OCI-M1 (cell line): ENCODE results near the gene FAT2.

Experiments
- DNase-seq: peaks from one replicate; lab custom pipeline; 2025; lab: John Stamatoyannopoulos, UW

The FAT2 gene, protein sequence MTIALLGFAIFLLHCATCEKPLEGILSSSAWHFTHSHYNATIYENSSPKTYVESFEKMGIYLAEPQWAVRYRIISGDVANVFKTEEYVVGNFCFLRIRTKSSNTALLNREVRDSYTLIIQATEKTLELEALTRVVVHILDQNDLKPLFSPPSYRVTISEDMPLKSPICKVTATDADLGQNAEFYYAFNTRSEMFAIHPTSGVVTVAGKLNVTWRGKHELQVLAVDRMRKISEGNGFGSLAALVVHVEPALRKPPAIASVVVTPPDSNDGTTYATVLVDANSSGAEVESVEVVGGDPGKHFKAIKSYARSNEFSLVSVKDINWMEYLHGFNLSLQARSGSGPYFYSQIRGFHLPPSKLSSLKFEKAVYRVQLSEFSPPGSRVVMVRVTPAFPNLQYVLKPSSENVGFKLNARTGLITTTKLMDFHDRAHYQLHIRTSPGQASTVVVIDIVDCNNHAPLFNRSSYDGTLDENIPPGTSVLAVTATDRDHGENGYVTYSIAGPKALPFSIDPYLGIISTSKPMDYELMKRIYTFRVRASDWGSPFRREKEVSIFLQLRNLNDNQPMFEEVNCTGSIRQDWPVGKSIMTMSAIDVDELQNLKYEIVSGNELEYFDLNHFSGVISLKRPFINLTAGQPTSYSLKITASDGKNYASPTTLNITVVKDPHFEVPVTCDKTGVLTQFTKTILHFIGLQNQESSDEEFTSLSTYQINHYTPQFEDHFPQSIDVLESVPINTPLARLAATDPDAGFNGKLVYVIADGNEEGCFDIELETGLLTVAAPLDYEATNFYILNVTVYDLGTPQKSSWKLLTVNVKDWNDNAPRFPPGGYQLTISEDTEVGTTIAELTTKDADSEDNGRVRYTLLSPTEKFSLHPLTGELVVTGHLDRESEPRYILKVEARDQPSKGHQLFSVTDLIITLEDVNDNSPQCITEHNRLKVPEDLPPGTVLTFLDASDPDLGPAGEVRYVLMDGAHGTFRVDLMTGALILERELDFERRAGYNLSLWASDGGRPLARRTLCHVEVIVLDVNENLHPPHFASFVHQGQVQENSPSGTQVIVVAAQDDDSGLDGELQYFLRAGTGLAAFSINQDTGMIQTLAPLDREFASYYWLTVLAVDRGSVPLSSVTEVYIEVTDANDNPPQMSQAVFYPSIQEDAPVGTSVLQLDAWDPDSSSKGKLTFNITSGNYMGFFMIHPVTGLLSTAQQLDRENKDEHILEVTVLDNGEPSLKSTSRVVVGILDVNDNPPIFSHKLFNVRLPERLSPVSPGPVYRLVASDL (N-terminal part only)

DNA sequence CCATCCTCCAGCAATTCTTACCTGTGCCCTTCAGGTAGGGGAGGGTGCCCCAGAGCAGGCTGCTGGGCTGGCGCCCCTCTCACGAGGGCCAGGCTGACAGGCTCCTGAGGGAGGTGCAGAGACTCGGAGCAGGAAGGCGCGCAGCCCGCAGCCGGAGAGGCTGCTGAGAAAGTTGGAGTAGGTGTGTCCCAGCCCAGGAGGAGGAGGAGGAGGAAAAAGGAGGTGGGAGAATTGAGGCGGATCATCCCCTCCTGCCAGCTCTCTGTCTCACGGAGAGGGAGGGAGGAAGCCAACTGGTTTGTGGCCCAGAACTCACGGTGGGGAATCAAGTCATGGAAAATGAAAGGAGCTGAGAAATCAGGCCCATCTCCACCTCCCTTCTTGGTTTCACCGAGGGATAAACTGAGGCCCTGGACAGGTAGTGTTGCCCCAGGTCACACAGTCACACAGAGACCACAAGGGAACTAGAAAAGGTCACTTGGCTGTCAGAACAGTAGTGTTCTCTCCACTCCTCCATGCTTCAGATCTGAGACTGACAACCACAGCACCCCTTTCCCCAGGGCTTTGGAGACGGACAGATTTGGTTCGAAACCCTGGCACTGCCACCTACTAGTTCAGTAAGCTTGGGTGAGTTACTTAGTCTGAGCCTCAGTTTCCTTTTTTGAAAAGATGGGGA is at the start of gene FAT2:
Gene FAT2 (minus strand): TSS at position 188 of the 676 bp plus-strand sequence. CDS start 22,400 bp downstream, outside the sequence.
- no peak for DNase-seq

DNA sequence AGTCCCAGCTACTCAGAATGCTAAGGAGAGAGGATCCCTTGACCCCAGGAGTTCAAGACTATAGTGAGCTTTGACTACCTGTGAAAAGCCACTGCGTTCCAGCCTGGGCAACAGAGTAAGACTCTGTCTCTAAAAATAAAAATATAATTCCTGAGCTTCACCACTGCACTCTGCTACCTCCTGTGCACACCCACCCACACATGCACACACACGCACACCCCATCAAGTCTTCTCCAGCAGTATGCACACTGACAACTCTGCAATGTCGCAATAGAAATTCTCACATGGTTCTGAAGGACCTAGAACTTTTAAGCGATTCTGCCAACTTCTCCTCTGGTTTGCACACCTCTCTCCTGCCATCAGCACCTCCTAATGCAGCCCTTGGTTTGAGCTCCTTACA is 47.5 kb upstream of the FAT2 start:
- no peak for DNase-seq

DNA sequence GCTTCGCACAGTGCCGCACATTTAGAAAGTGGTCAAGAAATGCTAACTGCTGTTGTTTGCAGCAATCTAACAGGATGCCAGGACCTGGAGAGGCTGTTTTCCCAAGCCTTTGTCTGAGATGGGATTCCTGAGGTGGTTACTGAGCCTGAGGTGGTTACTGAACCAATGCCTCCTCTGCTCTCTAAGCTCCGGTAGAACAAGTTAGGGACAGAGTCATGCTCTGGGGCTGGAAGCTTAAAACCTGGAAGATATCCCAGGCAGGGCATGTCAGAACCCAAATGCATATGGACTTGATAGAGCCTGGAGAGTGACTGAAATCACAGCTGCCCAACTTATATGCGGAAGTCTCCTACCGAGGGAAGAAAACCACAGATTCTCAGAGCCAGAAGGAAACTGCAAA is 46.5 kb upstream of the FAT2 start:
- no peak for DNase-seq

- no peak for DNase-seq
These were observed 42.8 kb upstream of the FAT2 start for GRCh38 chr5:151633892-151634291.

DNA sequence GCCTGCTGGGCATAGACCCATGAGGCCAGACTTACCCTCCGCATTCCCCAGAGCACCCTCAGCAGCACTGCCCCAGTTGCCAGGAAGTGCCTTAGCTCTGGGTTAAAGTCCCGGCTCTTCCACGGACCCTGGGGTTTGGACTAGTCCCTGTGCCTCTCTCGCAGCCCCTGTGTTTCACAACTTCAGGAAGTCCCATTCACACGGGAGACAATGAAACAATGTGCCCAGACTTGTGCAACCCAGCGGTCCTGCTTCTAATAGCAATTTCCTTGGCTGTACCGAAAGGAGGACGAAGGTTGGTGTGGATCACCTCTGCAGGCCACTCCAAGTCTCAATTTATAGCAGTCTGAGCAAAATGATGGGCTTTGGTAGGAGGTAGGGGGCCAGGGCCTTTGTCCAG is 41.8 kb upstream of the FAT2 start:
- DNase-seq: no peak

DNA sequence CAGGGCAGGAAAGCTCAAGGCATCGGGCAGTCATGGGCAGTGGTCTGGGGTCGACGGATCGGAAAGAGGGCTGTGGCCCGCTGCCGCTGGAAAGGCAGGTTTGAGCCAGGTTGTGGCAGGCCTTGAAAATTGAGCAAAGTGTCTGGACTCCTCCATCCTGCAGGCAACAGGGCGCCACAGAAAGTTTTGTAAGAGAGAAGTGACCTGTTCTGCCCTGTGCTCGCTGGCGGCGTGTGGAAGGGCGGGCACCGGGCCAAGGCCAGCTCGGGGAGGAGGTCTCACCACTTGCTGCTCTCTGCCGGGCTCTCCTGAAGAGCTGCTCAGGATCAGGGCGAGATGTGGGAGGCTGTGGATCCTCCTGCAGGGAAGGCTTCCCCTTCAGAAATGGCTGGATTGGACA is 41.4 kb upstream of the FAT2 start:
- DNase-seq: no peak

DNA sequence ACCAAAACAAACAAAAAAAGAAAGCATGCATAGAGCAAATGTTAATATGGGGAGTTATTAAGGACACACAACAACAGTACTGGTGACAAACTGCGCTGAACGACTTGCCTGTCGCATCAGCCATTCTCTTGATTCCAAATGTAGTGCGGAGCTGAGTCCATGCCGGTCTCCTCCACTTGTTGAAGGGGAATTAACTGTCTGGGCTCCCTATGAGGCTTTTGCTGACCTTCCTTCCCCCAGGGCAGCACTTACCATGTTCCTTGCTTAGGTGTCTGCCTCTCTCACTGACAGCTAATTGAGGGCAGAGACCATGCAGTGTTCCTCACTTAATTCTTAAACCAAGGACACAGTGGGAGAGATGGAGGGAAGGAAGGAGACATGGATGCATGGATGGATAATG is 40.8 kb upstream of the FAT2 start:
- DNase-seq: no peak

GRCh38 chr5:151630088-151630487 is 39.0 kb upstream of the FAT2 start:
- no peak for DNase-seq

- DNase-seq: no peak
These were observed 37.1 kb upstream of the FAT2 start for GRCh38 chr5:151628112-151628823.

DNA sequence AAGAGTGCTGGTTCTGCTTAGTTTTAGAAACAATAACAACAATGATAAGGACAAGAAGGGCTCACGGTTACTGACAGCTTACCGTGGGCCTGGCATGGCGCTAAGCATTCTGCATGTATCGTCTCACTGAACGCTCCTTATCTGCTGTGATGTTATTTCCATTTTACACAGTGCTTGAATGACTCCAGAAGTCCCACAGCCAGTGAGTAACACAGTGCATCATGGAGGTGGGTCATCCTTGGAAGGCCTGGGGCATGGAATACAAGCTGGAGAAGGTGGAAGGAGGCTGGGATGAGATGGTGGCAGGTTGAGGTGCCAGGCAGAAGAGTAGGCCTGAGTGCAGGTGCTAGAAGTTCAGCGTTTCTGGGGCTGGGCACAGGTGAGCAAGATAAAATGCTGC is 36.5 kb upstream of the FAT2 start:
- no peak for DNase-seq

DNA sequence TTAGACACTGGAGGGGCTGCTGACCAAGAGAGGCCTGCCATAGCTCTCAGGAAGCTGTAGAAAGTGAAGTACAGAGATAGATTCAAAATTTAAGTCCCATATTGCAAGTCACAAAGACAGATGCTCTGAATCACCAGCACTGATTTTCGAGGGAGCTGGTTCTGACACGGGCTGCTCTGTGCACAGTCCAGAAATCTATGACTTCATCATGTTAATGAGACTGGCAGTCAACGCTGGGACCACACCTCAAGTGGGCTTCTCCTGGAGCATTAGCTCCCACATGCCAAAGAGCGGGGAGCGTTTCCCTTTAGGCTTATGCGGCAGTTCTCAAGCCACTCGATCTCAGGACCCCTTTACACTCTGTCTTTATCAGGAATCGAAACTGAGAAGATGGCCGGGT is 34.2 kb upstream of the FAT2 start:
- DNase-seq: no peak

- DNase-seq: no peak
These were observed 33.3 kb upstream of the FAT2 start for GRCh38 chr5:151624476-151624875.

DNA sequence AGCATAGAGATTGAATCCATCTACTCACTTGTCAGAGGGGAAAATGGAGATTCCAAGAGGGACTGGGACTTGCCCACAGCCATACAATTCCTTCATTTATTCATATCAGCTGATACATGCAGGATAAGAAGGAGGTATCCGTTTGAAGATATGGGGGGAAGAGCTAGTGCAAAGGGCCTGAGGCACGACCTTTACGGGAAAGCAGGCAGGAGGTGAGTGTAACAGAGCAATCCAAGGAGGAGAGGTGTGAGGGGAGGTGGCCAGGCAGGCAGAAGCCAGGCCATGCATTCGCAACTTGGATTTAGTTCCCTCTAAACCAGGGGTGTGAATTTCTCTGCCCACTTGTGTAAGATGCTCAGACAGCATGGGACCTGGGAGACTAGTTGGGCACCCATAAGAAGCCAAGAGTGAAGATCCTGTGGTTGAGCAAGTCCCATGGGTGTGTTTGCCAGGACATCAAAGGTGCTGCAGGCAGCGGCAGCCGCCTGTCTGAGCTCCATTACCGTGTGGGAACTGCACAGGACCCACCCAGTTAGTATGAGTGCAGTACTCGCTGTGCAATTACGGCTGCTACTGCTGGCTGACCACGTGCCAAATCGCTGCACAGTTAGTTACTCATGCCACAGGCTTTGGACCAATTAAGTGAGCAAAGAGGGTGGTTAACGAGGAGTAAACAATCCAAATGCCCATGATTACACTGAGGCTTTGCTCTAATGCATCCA is 31.4 kb upstream of the FAT2 start:
- no peak for DNase-seq

DNA sequence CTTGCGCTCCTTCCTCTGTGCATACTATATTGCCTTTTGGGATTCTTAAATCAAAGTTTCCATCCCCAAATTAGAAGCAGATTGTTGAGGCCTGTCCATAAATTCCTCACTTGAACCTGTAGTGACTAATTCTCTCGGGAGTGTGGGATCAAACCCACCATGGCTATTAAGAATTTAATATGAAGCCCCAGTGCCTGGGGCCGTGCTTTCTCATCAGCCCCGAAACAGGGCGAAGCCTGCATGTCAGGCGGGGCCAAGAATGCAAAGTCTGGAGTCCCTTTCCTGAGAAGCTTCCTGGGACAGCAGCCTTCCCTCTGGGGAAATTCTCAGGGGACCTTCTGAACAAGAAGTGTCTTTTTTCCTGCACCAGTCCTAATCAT is 29.3 kb upstream of the FAT2 start:
- DNase-seq: no peak

DNA sequence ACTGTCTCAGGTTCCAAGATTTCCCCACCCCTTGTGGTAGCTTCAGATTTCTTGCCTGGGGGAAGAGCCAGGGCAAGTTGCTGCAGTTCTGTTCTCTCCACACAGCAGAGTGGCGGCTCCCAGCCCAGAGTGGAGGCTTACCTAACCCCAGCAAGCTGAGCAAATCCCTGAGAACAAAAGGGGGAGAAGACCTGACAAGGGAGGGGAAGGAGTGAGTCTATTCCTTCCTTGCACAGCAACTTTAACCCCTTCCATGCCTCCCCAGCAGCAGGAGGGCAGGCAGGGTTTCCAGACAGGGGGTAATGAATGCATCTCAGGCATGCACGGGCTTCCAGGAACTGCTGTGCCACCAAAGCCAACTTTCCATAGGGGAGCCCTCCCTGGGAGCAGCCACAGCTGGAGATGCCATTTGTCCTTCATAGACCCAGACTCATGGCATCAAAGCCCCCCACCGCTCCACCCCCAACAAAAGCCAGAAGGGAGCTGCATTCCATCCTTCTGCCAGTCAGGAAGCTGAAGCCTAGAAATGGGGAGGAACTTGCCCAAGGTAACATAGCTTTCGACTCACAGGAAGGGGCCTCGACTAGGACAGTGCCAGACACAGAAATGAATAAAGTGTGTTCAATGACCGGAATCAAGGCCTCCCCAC is 28.8 kb upstream of the FAT2 start:
- DNase-seq: no peak

DNA sequence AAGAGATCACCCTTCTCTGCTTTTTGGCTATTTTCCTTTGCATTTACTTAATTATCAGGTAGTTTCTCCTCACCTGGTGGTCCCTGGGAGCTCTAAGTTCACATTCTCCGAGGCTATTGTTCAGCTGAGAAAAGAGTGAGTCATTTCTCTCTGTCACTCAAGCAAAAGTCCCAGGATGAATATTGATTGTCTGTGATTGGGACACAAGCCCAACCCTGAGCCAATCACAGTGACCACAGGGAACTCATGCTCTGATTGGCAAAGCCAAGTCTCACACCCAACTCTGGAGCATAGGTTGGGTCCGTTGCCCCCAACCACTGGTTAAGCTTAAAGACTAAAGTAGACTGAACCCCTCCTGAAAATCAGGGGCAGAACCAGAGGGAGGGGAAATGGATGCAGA is 27.8 kb upstream of the FAT2 start:
- no peak for DNase-seq

DNA sequence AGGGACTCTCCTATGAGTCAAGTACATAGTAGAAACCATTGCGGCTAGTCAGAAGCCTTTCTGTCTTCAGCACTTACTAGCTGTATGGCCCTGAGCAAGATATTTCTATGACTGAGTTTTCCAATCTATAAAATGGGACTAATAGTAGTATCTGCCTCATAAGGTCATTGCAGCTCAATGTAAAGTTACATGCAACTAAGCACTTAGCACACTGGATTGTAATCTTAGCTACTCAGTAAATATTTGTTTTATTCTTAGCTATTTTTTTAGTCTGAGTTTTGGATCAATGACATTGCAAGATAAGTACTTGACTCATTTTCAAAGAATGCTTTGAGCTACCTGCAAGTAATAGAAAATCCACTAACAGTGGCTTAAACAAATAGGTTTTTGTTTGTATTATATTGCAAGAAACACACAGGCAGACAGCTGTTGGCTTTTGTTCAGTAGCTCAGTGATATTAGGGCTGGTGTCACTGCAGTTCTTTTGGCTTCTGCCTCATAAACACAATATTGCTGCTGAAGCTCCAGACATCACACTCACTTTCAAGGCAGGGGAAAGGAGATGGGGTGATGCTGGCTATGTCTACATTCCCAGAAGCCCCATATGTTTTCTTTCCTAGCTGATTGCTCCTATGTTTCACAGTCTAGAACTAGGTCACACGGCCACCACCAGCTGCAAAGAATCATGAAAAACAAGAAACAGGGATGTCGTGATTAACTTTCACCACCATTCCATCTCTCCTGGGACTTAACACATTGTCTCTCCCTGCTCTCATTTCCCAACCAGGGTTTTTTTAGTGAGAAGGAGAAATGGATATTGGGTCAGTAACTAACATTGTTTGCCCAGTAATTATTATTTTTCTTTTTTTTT is 26.9 kb upstream of the FAT2 start:
- DNase-seq: no peak

DNA sequence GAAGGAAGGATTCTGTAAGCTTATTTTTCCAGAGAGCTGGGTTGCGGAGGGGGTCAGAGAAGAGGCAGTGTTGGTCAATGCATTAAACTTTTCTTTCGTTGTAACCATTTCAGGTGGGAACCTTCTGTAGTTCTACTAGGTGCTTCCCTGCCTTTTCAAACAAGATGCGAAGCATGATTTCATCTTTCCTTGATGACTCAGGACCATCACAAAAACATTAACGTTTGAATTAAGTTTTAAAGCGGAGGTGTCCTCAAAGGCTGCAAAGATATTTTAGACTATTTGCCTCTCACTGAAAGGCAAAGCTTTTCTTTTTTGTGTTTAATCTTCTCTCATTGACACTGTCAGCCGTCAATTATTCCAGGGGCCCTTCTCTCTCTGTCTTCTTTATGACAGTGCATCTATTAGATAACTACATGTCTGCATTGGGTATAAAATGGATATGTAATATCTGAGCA is 26.3 kb upstream of the FAT2 start:
- DNase-seq: no peak

DNA sequence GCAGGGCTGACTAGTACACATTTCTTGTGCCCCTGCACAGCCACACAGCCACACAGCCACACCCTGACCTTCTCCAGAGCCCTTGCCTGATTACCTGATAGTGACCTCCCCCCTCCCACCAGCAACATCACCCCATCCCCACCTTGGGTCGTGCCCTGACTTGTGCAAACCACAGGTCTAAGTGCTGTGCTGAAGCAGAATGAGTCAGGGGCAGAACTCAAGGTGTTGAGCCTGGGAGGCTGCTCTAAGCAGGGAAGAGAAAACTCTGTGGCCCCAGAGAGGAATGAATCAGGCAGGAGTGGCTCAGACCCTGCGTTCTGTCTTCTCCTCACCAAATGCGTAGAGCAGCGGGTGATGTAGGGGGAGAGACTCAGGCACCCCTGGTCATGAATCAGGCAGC is 24.3 kb upstream of the FAT2 start:
- DNase-seq: no peak
